SK-N-SH (cell line): ENCODE results near the gene C12orf50. TPM values are rescaled to one million over a fixed set of nuclear protein-coding genes. Genes with fewer than 3 reads are reported as not detected.

Source experiments
- CTCF ChIA-PET: fragments of 300-600, 350-600 bp; formaldehyde crosslinking; extraction: SDS; loops from one replicate; lab custom pipeline; 2021; lab: Yijun Ruan, JAX
- POLR2A ChIA-PET: fragments of 350-600 bp; sonication (Branson Sonifier 250); formaldehyde crosslinking; extraction: SDS; loops from one replicate; lab custom pipeline; 2020; ENCODE audit warnings: antibody characterized with exemption, inconsistent platforms; lab: Yijun Ruan, JAX
- DNase-seq: peaks from one replicate; pipeline ENCODE4 v3.0.0; 2012
- H2AFZ ChIP-seq: fragments of 200-600 bp; sonication (generic); 2 replicates; pipeline ENCODE4 v1.8.1; 2016; ENCODE audit warnings: antibody characterized with exemption, mild to moderate bottlenecking, low read depth
- H3F3A ChIP-seq: fragments of 200-600 bp; sonication (generic); replicated peaks from 2 replicates; pipeline ENCODE3; 2016; ENCODE audit warnings: antibody characterized with exemption, mild to moderate bottlenecking; ENCODE audit not compliant: insufficient read depth
- H3K27ac ChIP-seq, 2 experiments: fragments of 200-500 bp in 1 of 2; fragments of 200-600 bp in 1 of 2; sonication (Bioruptor generic) in 1 of 2; sonication (generic), shearing (Covaris generic) in 1 of 2; 2 replicates each; pipeline versions ENCODE4 v1.5.1 to v1.6.1; 2014 to 2016; ENCODE audit warnings: low read depth in 2 of 2, inconsistent platforms in 1 of 2, low read length in 1 of 2, mild to moderate bottlenecking in 1 of 2, mixed read lengths in 1 of 2
- H3K27me3 ChIP-seq: fragments of 200-600 bp; sonication (generic), shearing (Covaris generic); 2 replicates; pipeline ENCODE4 v1.6.1; 2016; ENCODE audit warnings: mixed run types; ENCODE audit not compliant: insufficient read depth
- H3K36me3 ChIP-seq, 2 experiments: fragments of 200-500 bp in 1 of 2; fragments of 200-600 bp in 1 of 2; sonication (Bioruptor generic) in 1 of 2; sonication (generic) in 1 of 2; replicated peaks in 1 of 2; 2 replicates each; pipeline versions ENCODE3 to v1.5.1; 2014 to 2016; ENCODE audit warnings: low read length in 1 of 2, mild to moderate bottlenecking in 1 of 2; ENCODE audit not compliant: insufficient read depth in 2 of 2, control insufficient read depth in 1 of 2
- H3K4me1 ChIP-seq, 2 experiments: fragments of 200-500 bp in 1 of 2; fragments of 200-600 bp in 1 of 2; sonication (Bioruptor generic) in 1 of 2; sonication (generic), shearing (Covaris generic) in 1 of 2; 2 replicates each; pipeline versions ENCODE4 v1.5.1 to v1.6.1; 2014 to 2016; ENCODE audit warnings: low read depth in 1 of 2, low read length in 1 of 2, mixed run types in 1 of 2; ENCODE audit not compliant: insufficient read depth in 2 of 2, control insufficient read depth in 1 of 2
- H3K4me2 ChIP-seq: fragments of 200-600 bp; sonication (generic), shearing (Covaris generic); 2 replicates; pipeline ENCODE4 v1.6.1; 2017; ENCODE audit warnings: mixed run types
- H3K4me3 ChIP-seq, 2 experiments: fragments of 200-500 bp in 1 of 2; fragments of 200-600 bp in 1 of 2; sonication (Bioruptor generic) in 1 of 2; sonication (generic), shearing (Covaris generic) in 1 of 2; 2 replicates each; pipeline versions ENCODE4 v1.5.1 to v1.8.1; 2014 to 2016; ENCODE audit warnings: low read depth in 2 of 2, inconsistent platforms in 1 of 2, low read length in 1 of 2, mild to moderate bottlenecking in 1 of 2, mixed read lengths in 1 of 2, moderate library complexity in 1 of 2
- H3K79me2 ChIP-seq: fragments of 200-600 bp; sonication (generic); 2 replicates; pipeline ENCODE4 v1.8.1; 2017; ENCODE audit warnings: mild to moderate bottlenecking; ENCODE audit not compliant: insufficient read depth
- H3K9ac ChIP-seq: fragments of 200-600 bp; sonication (generic); 2 replicates; pipeline ENCODE4 v1.6.1; 2017; ENCODE audit warnings: mixed run types
- H3K9me2 ChIP-seq: fragments of 200-600 bp; sonication (generic); 2 replicates; pipeline ENCODE4 v1.6.1; 2017; ENCODE audit warnings: mixed run types
- H3K9me3 ChIP-seq: fragments of 200-600 bp; sonication (generic); 2 replicates; pipeline ENCODE4 v1.6.1; 2017; ENCODE audit warnings: mixed run types, mild to moderate bottlenecking, moderate library complexity
- H4K20me1 ChIP-seq: fragments of 200-600 bp; sonication (generic); 2 replicates; pipeline ENCODE4 v1.6.1; 2017; ENCODE audit warnings: mild to moderate bottlenecking, mixed run types; ENCODE audit not compliant: insufficient read depth
- ELF1 ChIP-seq: IDR thresholded peaks from 2 replicates; pipeline ENCODE4 v1.4.0; 2012
- EP300 ChIP-seq, 2 experiments: IDR thresholded peaks; 2 replicates each; pipeline versions ENCODE4 v1.4.0 to v1.6.1; 2012; ENCODE audit warnings: borderline replicate concordance in 1 of 2, low read depth in 1 of 2, low read length in 1 of 2
- EZH2phosphoT487 ChIP-seq: fragments of 200-600 bp; sonication (generic); IDR thresholded peaks from 2 replicates; pipeline ENCODE4 v1.6.1; 2017; ENCODE audit warnings: low read depth, mixed run types, mild to moderate bottlenecking, antibody characterized with exemption, moderate library complexity, borderline replicate concordance
- FOSL2 ChIP-seq: IDR thresholded peaks from 2 replicates; pipeline ENCODE4 v1.4.0; 2012; ENCODE audit warnings: low read depth, mild to moderate bottlenecking, moderate library complexity, borderline replicate concordance
- FOXM1 ChIP-seq: IDR thresholded peaks from 2 replicates; pipeline ENCODE4 v1.4.0; 2012; ENCODE audit warnings: low read depth, mild to moderate bottlenecking
- GABPA ChIP-seq: IDR thresholded peaks from 2 replicates; pipeline ENCODE4 v1.4.0; 2012; ENCODE audit warnings: low read depth, mild to moderate bottlenecking
- MAX ChIP-seq: IDR thresholded peaks from 2 replicates; pipeline ENCODE4 v1.4.0; 2012; ENCODE audit warnings: low read depth
- MXI1 ChIP-seq: IDR thresholded peaks from 2 replicates; pipeline ENCODE4 v1.6.1; 2012; ENCODE audit warnings: mild to moderate bottlenecking, low read depth, low read length, improper control_type of control experiment
- NFIC ChIP-seq: IDR thresholded peaks from 2 replicates; pipeline ENCODE4 v1.4.0; 2012; ENCODE audit warnings: borderline replicate concordance
- NRF1 ChIP-seq: IDR thresholded peaks from 2 replicates; pipeline ENCODE4 v1.6.1; 2012; ENCODE audit warnings: low read depth, mild to moderate bottlenecking, low read length
- POLR2AphosphoS5 ChIP-seq: IDR thresholded peaks from 2 replicates; pipeline ENCODE4 v1.6.1; 2012; ENCODE audit warnings: low read depth, low read length
- SIN3A ChIP-seq: IDR thresholded peaks from 2 replicates; pipeline ENCODE4 v1.6.1; 2012; ENCODE audit warnings: low read depth, mild to moderate bottlenecking, low read length, moderate library complexity, borderline replicate concordance
- SMC3 ChIP-seq: IDR thresholded peaks from 2 replicates; pipeline ENCODE4 v1.6.1; 2012; ENCODE audit warnings: low read depth, low read length, improper control_type of control experiment
- YY1 ChIP-seq: IDR thresholded peaks from 2 replicates; pipeline ENCODE4 v1.4.0; 2012; ENCODE audit warnings: low read depth, mild to moderate bottlenecking
- ZBTB33 ChIP-seq: IDR thresholded peaks from 2 replicates; pipeline ENCODE4 v1.4.0; 2012; ENCODE audit warnings: low read depth, borderline replicate concordance
- WGBS: methylation state at CpG from one replicate; pipeline ENCODE4 v1.1.6; 2017; ENCODE audit warnings: low lambda C conversion rate; 5-methylcytosine and 5-hydroxymethylcytosine counted together
- polyA plus RNA-seq, 3 experiments: library from polyadenylated mRNA; depleted of rRNA; stranded (reverse); fragments of >200 nt; gene quantifications; 2 replicates each; pipeline ENCODE4 v1.2.3, GENCODE V29; 2012
- TF ChIP-seq, protein P1 (sequence below): IDR thresholded peaks from 2 replicates; pipeline ENCODE4 v1.6.1; 2012; ENCODE audit warnings: mild to moderate bottlenecking, low read depth, low read length, moderate library complexity
- TF ChIP-seq, protein P2 (sequence below): fragments of 150-350 bp; IDR thresholded peaks from 2 replicates; pipeline ENCODE4 v1.6.1; 2016; ENCODE audit warnings: mild to moderate bottlenecking, low read depth, low read length
- TF ChIP-seq, protein P3 (sequence below): IDR thresholded peaks from 2 replicates; pipeline ENCODE4 v1.4.0; 2012; ENCODE audit warnings: low read depth, borderline replicate concordance

Gene C12orf50
- polyA plus RNA-seq, 1 of the 3 experiments (the other 2 are of a cell fraction), result 0.03 TPM

DNA sequence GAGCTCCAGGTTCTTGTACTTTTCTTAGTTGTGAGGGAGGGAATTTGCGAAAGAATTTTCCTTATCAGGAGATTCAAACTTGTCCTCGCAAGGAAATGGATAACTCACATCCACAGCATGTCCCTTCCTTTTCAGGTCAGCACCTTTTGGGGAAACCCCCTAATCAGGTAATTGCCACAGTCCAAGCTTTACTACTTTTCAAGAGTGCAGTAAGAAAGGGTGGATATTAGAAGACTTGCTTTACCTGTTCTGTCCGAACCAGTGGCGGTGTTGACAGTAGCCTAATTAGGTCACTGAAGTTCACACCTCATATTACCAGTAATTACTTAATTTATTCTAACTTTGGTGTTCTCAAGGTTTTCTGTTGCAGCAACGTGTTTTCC lies 6.7 kb upstream of the C12orf50 start:
- Histone ChIP-seq H3K27me3 (no peaks in the 10 kb centered on the region), H3F3A (no peaks in the 10 kb centered on the region), H3K9ac (peak overlapping the region; percentile 69)
- TF ChIP-seq GABPA (no peak), MXI1 (no peak)
- TF ChIP-seq, all 33 proteins: peak for 0
- H3K79me2 ChIP-seq, result peaks cover 53% of the 10 kb centered on the region
- no peaks in the 10 kb centered on the region for H4K20me1 ChIP-seq
- peaks cover 11 to 16% of the 10 kb centered on the region in 2 experiments; a peak in 3 of 4 replicates for H3K4me1 ChIP-seq
- POLR2A ChIA-PET, result no interaction called here
- H3K4me3 ChIP-seq, result peak overlapping the region; percentile 72 to 73
- H3K27ac ChIP-seq, result peak overlapping the region; percentile 56 to 84; a peak in 3 of 4 replicates
- 2% methylated on average over 5 of the region's 5 CpGs for WGBS
- peak overlapping the region; percentile 81 for H3K4me2 ChIP-seq
- no peaks in the 10 kb centered on the region for H3K9me3 ChIP-seq
- no peak for DNase-seq
- peak overlapping the region; percentile 33 for H2AFZ ChIP-seq
- H3K9me2 ChIP-seq, result no peaks in the 10 kb centered on the region
- H3K36me3 ChIP-seq, result peaks cover 5 to 15% of the 10 kb centered on the region in 2 experiments
- CTCF ChIA-PET, result interaction anchor here (2.2 kb wide), 1 partner anchor 13 kb away, joined by 6 read pairs; no protein-coding TSS in a partner anchor

DNA sequence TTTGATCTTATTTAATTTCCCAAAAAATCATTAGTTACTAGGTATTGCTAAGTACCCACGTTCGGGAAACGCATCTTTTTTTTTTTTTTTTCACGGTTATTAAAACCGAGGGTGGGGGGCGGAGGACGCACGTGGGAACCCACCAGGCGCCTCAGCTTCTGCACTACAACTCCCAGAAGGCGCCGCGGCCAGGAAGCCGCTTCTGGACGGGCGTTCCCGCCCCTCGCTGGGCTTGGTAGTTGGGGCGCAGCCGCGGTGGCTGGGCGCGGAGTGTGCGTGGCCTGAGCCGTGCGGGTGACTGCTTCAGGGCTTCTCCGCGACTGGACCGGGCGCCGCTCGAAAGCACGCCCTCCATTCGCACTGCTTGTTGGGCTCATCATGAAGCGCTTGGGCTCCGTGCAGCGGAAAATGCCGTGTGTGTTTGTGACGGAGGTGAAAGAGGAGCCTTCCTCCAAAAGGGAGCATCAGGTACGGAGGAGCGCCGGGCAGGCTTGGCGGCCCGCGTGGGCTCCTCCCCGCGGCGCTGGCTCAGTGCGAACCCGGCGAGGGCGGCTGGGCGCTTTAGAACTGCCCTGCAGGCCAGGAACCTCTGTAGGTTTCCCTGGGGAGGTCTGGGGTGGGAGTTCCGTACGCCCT lies 6.2 kb upstream of the C12orf50 start:
- no peaks in the 10 kb centered on the region for H3F3A ChIP-seq
- no peaks in the 10 kb centered on the region for H3K9me2 ChIP-seq
- CTCF ChIA-PET, result interaction anchor here (0.7 to 2.2 kb wide), 2 partner anchors 13 to 74 kb away, joined by 3 to 6 read pairs; no protein-coding TSS in a partner anchor
- POLR2A ChIA-PET, result no interaction called here
- peak; percentile 91 for DNase-seq
- H3K27ac ChIP-seq, result peak overlapping the region; percentile 56 to 84; a peak in 3 of 4 replicates
- no peaks in the 10 kb centered on the region for H3K27me3 ChIP-seq
- peak overlapping the region; percentile 72 to 73 for H3K4me3 ChIP-seq
- peaks cover 5 to 14% of the 10 kb centered on the region in 2 experiments for H3K36me3 ChIP-seq
- H4K20me1 ChIP-seq, result no peaks in the 10 kb centered on the region
- peaks cover 11 to 15% of the 10 kb centered on the region in 2 experiments; a peak in 3 of 4 replicates for H3K4me1 ChIP-seq
- peak overlapping the region; percentile 69 for H3K9ac ChIP-seq
- peaks cover 48% of the 10 kb centered on the region for H3K79me2 ChIP-seq
- H3K4me2 ChIP-seq, result peak overlapping the region; percentile 81
- 2% methylated on average over 14 of the region's 54 CpGs for WGBS
- H2AFZ ChIP-seq, result peak overlapping the region; percentile 88
- no peaks in the 10 kb centered on the region for H3K9me3 ChIP-seq
- TF ChIP-seq SMC3 (no peak), MAX (peak; percentile 72; the same call in 1 of the 2 replicates), FOSL2 (no peak), NFIC (no peak), SIN3A (no peak; the same call in 1 of the 2 replicates), ZBTB33 (no peak), NRF1 (peak; percentile 67), FOXM1 (no peak), EP300 (IDR thresholded peaks at IDR 0.05; ENCODE audit: borderline replicate concordance in 1 of 2, low read depth in 1 of 2, low read length in 1 of 2) (no peak; a peak in 1 of 4 replicates), ELF1 (peak; percentile 84), YY1 (0 out of 2 replicates have a peak, but pooled peaks have one; percentile 10), EZH2phosphoT487 (no peak), GABPA (peak; percentile 74), MXI1 (peak; percentile 85; the same call in 1 of the 2 replicates), POLR2AphosphoS5 (peak; percentile 92)
- TF ChIP-seq, protein P1, sequence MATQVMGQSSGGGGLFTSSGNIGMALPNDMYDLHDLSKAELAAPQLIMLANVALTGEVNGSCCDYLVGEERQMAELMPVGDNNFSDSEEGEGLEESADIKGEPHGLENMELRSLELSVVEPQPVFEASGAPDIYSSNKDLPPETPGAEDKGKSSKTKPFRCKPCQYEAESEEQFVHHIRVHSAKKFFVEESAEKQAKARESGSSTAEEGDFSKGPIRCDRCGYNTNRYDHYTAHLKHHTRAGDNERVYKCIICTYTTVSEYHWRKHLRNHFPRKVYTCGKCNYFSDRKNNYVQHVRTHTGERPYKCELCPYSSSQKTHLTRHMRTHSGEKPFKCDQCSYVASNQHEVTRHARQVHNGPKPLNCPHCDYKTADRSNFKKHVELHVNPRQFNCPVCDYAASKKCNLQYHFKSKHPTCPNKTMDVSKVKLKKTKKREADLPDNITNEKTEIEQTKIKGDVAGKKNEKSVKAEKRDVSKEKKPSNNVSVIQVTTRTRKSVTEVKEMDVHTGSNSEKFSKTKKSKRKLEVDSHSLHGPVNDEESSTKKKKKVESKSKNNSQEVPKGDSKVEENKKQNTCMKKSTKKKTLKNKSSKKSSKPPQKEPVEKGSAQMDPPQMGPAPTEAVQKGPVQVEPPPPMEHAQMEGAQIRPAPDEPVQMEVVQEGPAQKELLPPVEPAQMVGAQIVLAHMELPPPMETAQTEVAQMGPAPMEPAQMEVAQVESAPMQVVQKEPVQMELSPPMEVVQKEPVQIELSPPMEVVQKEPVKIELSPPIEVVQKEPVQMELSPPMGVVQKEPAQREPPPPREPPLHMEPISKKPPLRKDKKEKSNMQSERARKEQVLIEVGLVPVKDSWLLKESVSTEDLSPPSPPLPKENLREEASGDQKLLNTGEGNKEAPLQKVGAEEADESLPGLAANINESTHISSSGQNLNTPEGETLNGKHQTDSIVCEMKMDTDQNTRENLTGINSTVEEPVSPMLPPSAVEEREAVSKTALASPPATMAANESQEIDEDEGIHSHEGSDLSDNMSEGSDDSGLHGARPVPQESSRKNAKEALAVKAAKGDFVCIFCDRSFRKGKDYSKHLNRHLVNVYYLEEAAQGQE, result no peak
- TF ChIP-seq, protein P2, sequence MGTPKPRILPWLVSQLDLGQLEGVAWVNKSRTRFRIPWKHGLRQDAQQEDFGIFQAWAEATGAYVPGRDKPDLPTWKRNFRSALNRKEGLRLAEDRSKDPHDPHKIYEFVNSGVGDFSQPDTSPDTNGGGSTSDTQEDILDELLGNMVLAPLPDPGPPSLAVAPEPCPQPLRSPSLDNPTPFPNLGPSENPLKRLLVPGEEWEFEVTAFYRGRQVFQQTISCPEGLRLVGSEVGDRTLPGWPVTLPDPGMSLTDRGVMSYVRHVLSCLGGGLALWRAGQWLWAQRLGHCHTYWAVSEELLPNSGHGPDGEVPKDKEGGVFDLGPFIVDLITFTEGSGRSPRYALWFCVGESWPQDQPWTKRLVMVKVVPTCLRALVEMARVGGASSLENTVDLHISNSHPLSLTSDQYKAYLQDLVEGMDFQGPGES, result no peak
- TF ChIP-seq, protein P3, sequence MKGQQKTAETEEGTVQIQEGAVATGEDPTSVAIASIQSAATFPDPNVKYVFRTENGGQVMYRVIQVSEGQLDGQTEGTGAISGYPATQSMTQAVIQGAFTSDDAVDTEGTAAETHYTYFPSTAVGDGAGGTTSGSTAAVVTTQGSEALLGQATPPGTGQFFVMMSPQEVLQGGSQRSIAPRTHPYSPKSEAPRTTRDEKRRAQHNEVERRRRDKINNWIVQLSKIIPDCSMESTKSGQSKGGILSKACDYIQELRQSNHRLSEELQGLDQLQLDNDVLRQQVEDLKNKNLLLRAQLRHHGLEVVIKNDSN, result no peak
